D721Med (cell line): Measurements from ENCODE around the gene MPP1.

ENCODE experiments used
- DNase-seq: peaks from one replicate; pipeline ENCODE4 v3.0.0; 2011; ENCODE audit warnings: low spot score; ENCODE audit not compliant: insufficient read length
- FAIRE-seq: peaks from 2 replicates; lab custom pipeline; 2011; peaks lifted over from hg19 to GRCh38; lab: Jason Lieb, UNC
- CTCF ChIP-seq: IDR thresholded peaks from 2 replicates; pipeline ENCODE4 v1.5.1; 2012; ENCODE audit warnings: mild to moderate bottlenecking, control low read depth; ENCODE audit not compliant: insufficient read depth; ENCODE audit errors: missing control alignments

Gene MPP1

GRCh38 chrX:154791467-154791866 lies 13.8 kb downstream of the MPP1 start:
- TF ChIP-seq CTCF: no peak
- no peak for DNase-seq
- no peak for FAIRE-seq

- DNase-seq (no peak), FAIRE-seq (no peak)
- TF ChIP-seq CTCF: no peak
Observed at GRCh38 chrX:154785716-154786115, 19.6 kb downstream of the MPP1 start.

GRCh38 chrX:154784149-154784995 lies 20.9 kb downstream of the MPP1 start:
- FAIRE-seq (no peak), DNase-seq (no peak)

GRCh38 chrX:154780968-154781367 lies 24.3 kb downstream of the MPP1 start:
- DNase-seq (no peak), FAIRE-seq (no peak)
- no peak for TF ChIP-seq CTCF

More at GRCh38 chrX:154784149-154784995, 20.9 kb downstream of the MPP1 start:
- TF ChIP-seq CTCF: no peak

- DNase-seq: no peak
- no peak for TF ChIP-seq CTCF
- no peak for FAIRE-seq
Observed at GRCh38 chrX:154779261-154779660, 26.0 kb downstream of the MPP1 start.

GRCh38 chrX:154776753-154777152 lies 28.5 kb downstream of the MPP1 start:
- TF ChIP-seq CTCF: no peak
- FAIRE-seq (no peak), DNase-seq (no peak)
